ENCODE data around the gene FIGN. TPM values are rescaled to one million over a fixed set of nuclear protein-coding genes. Genes with fewer than 3 reads are reported as not detected.

The FIGN gene
- total RNA-seq, 1 experiment from 2014 or later = 14.6 TPM

- TF ChIP-seq CTCF (conservative IDR thresholded peaks at IDR 0.05) = no peak
- H2BK15ac ChIP-seq (ENCODE audit: low read depth, low read length) = no peak overlapping the region
- no peaks in the 10 kb centered on the region for H3K27me3 ChIP-seq (ENCODE audit: insufficient read depth, low read length)
- Mint-ChIP-seq H3K36me3 (ENCODE audit: insufficient read depth in 1 of 3, low read depth in 3 of 3) (no peaks in the 10 kb centered on the region), H3K4me3 (no peak overlapping the region), H3K27ac (peak overlapping the region in 1 of 3 experiments; percentile 93; a peak in 2 of 7 replicates), H3K9me3 (no peaks in the 10 kb centered on the region), H3K4me1 (peaks cover 28 to 34% of the 10 kb centered on the region in 2 experiments), H3K27me3 (ENCODE audit: low read depth) (no peaks in the 10 kb centered on the region)
- H2BK20ac ChIP-seq (ENCODE audit: low read depth, low read length, poor library complexity, severe bottlenecking) = no peak overlapping the region
- H3K18ac ChIP-seq (ENCODE audit: insufficient read length, low read depth, low read length) = no peak overlapping the region
- H3K4me2 ChIP-seq (ENCODE audit: insufficient read depth, insufficient read length, low read length) = no peak overlapping the region
- no peak overlapping the region for H4K91ac ChIP-seq (ENCODE audit: insufficient read length, low read depth, low read length)
- no peaks in the 10 kb centered on the region; the same call in 1 of the 2 replicates for H3K4me1 ChIP-seq (ENCODE audit: insufficient read depth, low read length)
- no peak overlapping the region for H2AFZ ChIP-seq (ENCODE audit: low read length)
- no peak overlapping the region for H3K4ac ChIP-seq (ENCODE audit: low read depth, low read length)
- H3K14ac ChIP-seq (ENCODE audit: insufficient read depth, low read length) = no peak overlapping the region
- no peak overlapping the region for H3K9ac ChIP-seq (ENCODE audit: extremely low read depth, insufficient read length, low read length)
- H4K20me1 ChIP-seq (ENCODE audit: control insufficient read depth, insufficient read depth, insufficient read length) = no peaks in the 10 kb centered on the region
- H2BK120ac ChIP-seq (ENCODE audit: low read depth, low read length, poor library complexity, severe bottlenecking) = no peak overlapping the region
- WGBS (ENCODE audit: extremely low coverage, insufficient read length, low lambda C conversion rate) = no CpG with 5 or more reads among the region's 1 CpG
- DNase-seq = no peak
- H3K79me2 ChIP-seq (ENCODE audit: insufficient read depth, low read length) = no peaks in the 10 kb centered on the region
- no peaks in the 10 kb centered on the region for H3K79me1 ChIP-seq (ENCODE audit: insufficient read depth, low read depth, low read length, poor library complexity, severe bottlenecking)
- H3T11ph ChIP-seq (ENCODE audit: low read length) = no peak overlapping the region
- no peak overlapping the region for H3K23ac ChIP-seq (ENCODE audit: insufficient read length, low read depth, low read length)
- no peak overlapping the region for H2BK12ac ChIP-seq (ENCODE audit: insufficient read length, low read depth, low read length)
- H2BK5ac ChIP-seq (ENCODE audit: insufficient read length, low read length) = no peak overlapping the region
- no peak overlapping the region for H3K27ac ChIP-seq (ENCODE audit: insufficient read length, low read depth, low read length)
- H4K8ac ChIP-seq (replicated peaks; ENCODE audit: insufficient read length, low read depth, low read length) = no peak overlapping the region
- H3K56ac ChIP-seq (ENCODE audit: insufficient read length, low read depth, low read length) = no peak overlapping the region
- no peaks in the 10 kb centered on the region for H3K9me3 ChIP-seq (ENCODE audit: control insufficient read depth, low read depth, low read length)
- no peak overlapping the region for H2AK5ac ChIP-seq (ENCODE audit: insufficient read length, low read length)
- H3K23me2 ChIP-seq (ENCODE audit: insufficient read length, low read depth, low read length, poor library complexity, severe bottlenecking) = no peaks in the 10 kb centered on the region
- H4K5ac ChIP-seq (ENCODE audit: insufficient read length, low read depth, low read length) = no peak overlapping the region
Observed at GRCh38 chr2:163646687-163647086, 89.1 kb downstream of the FIGN start.

Data from H9 (cell line).